Cardiac fibroblast (primary cell): ENCODE data around the gene TXNDC17.
A peak's percentile ranks its signal among the peaks of the same experiment; 100 is the strongest.
"Not testable (repeated sequence)": the region's sequence is repeated elsewhere in the genome, so short reads cannot be mapped to it uniquely, and the experiment has no call there.

Source experiments
- DNase-seq, 2 donors: peaks; one replicate each; pipeline versions ENCODE4 v3.0.0 to v3.0.0-alpha.2; 2010; ENCODE audit warnings: low read depth in 2 of 2
- H3K4me3 ChIP-seq, 2 donors: replicated peaks in 1 of 2; 1 replicate in 1 of 2; 2 replicates in 1 of 2; pipeline ENCODE4 v1.5.1; 2011; ENCODE audit warnings: low read depth in 2 of 2, low read length in 2 of 2, mild to moderate bottlenecking in 2 of 2, moderate library complexity in 1 of 2
- CTCF ChIP-seq: IDR thresholded peaks from one replicate; pipeline ENCODE4 v1.5.1; 2011; ENCODE audit warnings: low read depth, mild to moderate bottlenecking, low read length, inconsistent platforms

The TXNDC17 gene

GRCh38 chr17:6640536-6641246 is at the start of gene TXNDC17, which contains the start of gene KIAA0753:
TSS of gene TXNDC17 (plus strand) at chr17:6641060. CDS start at chr17:6641083, 23 bp downstream.
TSS of gene KIAA0753 (minus strand) at chr17:6640711. CDS start at chr17:6635103, 5,608 bp downstream.
- peak; percentile 92 to 93 for DNase-seq
- H3K4me3 ChIP-seq = peak within 1 kb of the TSS; percentile 97 to 99
- no peak for TF ChIP-seq CTCF

GRCh38 chr17:6591599-6592158 is 49.2 kb upstream of the TXNDC17 start:
- TF ChIP-seq CTCF = no peak
- H3K4me3 ChIP-seq = no peak overlapping the region
- DNase-seq = peak; percentile 71 to 95

GRCh38 chr17:6592173-6592572 is 48.7 kb upstream of the TXNDC17 start:
- H3K4me3 ChIP-seq = no peak overlapping the region
- DNase-seq = peak in 1 of 2 donors; percentile 44
- TF ChIP-seq CTCF = no peak

- not testable (repeated sequence) for H3K4me3 ChIP-seq, DNase-seq
Observed at GRCh38 chr17:6593371-6593770, 47.5 kb upstream of the TXNDC17 start.

GRCh38 chr17:6596081-6596480 is 44.8 kb upstream of the TXNDC17 start:
- H3K4me3 ChIP-seq = no peak overlapping the region
- TF ChIP-seq CTCF = no peak
- no peak for DNase-seq

- no peak for TF ChIP-seq CTCF
Observed at GRCh38 chr17:6596511-6596910, 44.3 kb upstream of the TXNDC17 start.

GRCh38 chr17:6596941-6597340 is 43.9 kb upstream of the TXNDC17 start:
- TF ChIP-seq CTCF = no peak
- DNase-seq = no peak
- H3K4me3 ChIP-seq = no peak overlapping the region

More at GRCh38 chr17:6596511-6596910, 44.3 kb upstream of the TXNDC17 start:
- no peak overlapping the region for H3K4me3 ChIP-seq
- no peak for DNase-seq
